DND-41 (cell line): ENCODE results near the gene VTI1A.

Experiments
- CTCF ChIP-seq: IDR thresholded peaks from 2 replicates; pipeline ENCODE4 v1.5.1; 2012; ENCODE audit warnings: borderline replicate concordance, low read length, moderate library complexity, mild to moderate bottlenecking; ENCODE audit not compliant: poor library complexity, severe bottlenecking; ENCODE audit errors: extremely low read depth
- EZH2 ChIP-seq: IDR thresholded peaks from 3 replicates; pipeline ENCODE4 v1.6.1; 2012; ENCODE audit warnings: borderline replicate concordance, low read depth, mild to moderate bottlenecking, moderate library complexity, low read length, inconsistent platforms; ENCODE audit not compliant: severe bottlenecking

- TF ChIP-seq CTCF (no peak), EZH2 (no peak)
These were observed 110.2 kb downstream of the VTI1A start for GRCh38 chr10:112557197-112557596.
